Activated CD8-positive, alpha-beta memory T cell treated with anti-CD3 and anti-CD28 coated beads, Interleukin-2, amount 50 U/mL, for 24 hours (primary cell): ENCODE data around the gene COX14.
"Not testable (repeated sequence)": the region's sequence is repeated elsewhere in the genome, so short reads cannot be mapped to it uniquely, and the experiment has no call there.

Source experiments
- DNase-seq: peaks from one replicate; pipeline ENCODE4 v3.0.0-alpha.2; 2020; ENCODE audit errors: extremely low read depth

COX14 gene

GRCh38 chr12:50107416-50108268, 4.4 kb upstream of the COX14 start:
- DNase-seq: no peak

DNA sequence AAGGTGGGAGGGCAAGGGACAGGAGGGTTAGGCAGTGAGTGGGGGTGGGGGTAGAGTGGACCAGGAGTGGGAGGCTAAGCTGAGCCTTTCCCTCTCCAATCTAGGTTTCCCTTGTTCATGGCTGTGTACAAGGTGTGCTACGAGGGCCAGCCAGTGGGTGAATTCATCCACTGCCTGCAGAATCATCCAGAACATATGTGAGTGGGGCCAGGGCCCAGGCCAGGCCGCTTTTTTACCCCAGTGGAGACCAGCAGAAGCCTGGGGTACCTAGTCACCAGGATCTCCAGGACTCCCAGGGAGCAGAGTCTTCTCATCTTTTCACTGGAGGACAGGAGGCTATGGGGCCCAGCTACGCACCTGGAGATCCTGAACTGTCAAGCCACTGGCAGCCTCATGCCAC, 2.7 kb upstream of the COX14 start:
- DNase-seq: no peak

- no peak for DNase-seq
Observed at GRCh38 chr12:50110127-50110761, 1.8 kb upstream of the COX14 start.

GRCh38 chr12:50110762-50111351, 1.2 kb upstream of the COX14 start:
- DNase-seq: no peak

- DNase-seq: no peak
Observed at GRCh38 chr12:50111395-50111692, 692 bp upstream of the COX14 start.

- DNase-seq: peak; percentile 6
Observed at GRCh38 chr12:50112456-50113218, 601 bp downstream of the COX14 start.

GRCh38 chr12:50117057-50117622, 5.1 kb downstream of the COX14 start:
- DNase-seq: no peak

DNA sequence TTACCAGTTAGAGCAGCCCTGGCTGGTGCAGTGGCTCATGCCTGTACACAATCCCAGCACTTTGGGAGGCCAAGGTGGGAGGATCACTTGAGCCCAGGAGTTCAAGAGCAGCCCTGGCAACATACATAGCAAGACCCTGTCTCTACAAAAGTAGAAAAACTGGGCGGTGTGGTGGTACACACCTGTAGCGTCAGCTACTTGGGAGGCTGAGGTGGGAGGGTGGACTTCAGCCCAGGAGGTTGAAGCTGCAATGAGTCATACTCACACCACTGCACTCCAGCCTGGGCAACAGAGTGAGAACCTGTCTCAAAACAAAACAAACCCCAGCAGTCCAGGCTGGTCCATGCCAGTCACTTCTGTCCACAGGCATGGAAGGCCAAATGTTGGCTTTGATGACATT, 7.4 kb downstream of the COX14 start:
- no peak for DNase-seq

- DNase-seq: no peak
Observed at GRCh38 chr12:50120521-50120920, 8.5 kb downstream of the COX14 start.

GRCh38 chr12:50120953-50121352, 8.9 kb downstream of the COX14 start:
- DNase-seq: no peak

- DNase-seq: no peak
Observed at GRCh38 chr12:50121641-50122040, 9.6 kb downstream of the COX14 start.

DNA sequence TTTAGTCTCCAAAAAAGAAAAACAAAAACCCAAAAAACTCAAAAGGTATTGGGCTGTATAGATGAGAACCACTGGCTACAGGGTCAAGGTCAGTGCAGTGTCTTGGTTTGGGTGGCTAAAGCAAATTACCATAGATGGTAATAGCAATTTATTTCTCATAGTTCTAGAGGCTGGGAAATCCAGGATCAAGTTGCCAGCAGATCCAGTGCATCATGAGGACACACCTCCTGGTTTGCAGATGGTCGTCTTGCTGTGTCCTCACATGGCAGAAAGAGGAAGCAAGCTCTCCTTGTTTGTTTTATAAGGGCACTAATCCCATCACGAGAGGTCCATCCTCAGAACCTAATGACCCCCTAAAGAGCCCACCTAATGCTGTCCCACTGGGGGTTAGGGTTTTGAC, 11.2 kb downstream of the COX14 start:
- no peak for DNase-seq

GRCh38 chr12:50127546-50127945, 15.5 kb downstream of the COX14 start:
- no peak for DNase-seq

DNA sequence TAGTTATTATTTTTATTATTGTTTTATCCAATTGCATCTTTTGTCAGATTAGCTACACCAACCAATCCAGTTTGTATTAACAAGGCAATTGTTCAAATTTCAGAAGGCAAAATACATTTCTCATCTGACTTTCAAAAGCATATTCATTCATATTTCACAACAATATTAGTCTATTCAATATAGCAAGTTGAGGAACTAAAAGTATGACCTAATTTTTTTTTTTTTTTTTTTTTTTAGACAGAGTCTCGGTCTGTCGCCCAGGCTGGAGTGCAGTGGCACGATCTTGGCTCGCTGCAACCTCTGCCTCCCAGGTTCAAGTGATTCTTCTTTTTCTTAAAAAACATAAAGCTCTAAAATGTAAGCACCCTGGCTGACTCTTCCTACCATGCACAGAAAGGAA, 17.3 kb downstream of the COX14 start:
- no peak for DNase-seq

- no peak for DNase-seq
Observed at GRCh38 chr12:50132505-50133135, 20.6 kb downstream of the COX14 start.

DNA sequence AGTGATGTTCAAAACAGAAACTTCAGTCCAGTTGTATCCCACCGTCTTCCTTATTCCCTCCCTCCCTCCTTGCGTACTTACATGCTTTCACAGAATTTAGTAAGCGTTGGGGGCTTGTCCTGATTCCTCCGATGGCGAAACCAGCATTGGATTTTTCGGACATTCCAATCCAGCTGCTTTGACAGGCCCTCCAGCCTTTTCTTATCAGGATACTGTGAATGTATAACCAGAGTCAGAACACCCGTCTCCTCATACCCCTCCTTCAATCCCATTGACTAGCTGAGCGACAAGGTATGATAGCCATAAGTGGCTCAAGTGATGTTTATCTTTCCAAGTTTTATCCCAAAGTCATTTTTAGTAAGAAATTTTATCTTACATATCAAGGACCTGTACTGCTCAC, 31.0 kb downstream of the COX14 start:
- DNase-seq: no peak

DNA sequence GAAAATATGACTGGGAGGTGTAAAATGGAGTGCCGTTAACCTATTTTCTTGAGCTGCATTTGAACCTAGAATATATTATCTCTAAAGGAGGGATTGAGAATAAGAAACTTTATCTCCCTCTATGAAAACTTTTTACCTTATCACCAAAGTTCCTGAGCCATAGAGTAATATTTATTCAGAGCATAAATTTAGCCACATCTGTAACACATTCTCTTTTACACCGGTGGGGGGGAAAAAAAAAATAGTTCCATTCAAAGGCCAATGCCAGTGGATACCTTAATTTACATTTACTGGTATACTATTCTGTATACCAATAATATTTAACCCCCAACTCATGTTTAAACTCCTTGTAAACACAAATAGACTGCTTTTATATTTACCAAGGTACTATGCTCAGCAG, 33.4 kb downstream of the COX14 start:
- no peak for DNase-seq

- no peak for DNase-seq
Observed at GRCh38 chr12:50147281-50147680, 35.2 kb downstream of the COX14 start.

GRCh38 chr12:50148011-50148410, 36.0 kb downstream of the COX14 start:
- not testable (repeated sequence) for DNase-seq

GRCh38 chr12:50149311-50149710, 37.3 kb downstream of the COX14 start:
- no peak for DNase-seq

- DNase-seq: no peak
Observed at GRCh38 chr12:50151047-50151687, 39.1 kb downstream of the COX14 start.
